Cortex of kidney (tissue), 1 donor: ENCODE measurements around the gene RTP2.

Experiments
- DNase-seq: peaks from one replicate; lab custom pipeline; 2025; lab: John Stamatoyannopoulos, UW

Gene RTP2

GRCh38 chr3:187738331-187739093, 36.2 kb upstream of the RTP2 start:
- DNase-seq = no peak

DNA sequence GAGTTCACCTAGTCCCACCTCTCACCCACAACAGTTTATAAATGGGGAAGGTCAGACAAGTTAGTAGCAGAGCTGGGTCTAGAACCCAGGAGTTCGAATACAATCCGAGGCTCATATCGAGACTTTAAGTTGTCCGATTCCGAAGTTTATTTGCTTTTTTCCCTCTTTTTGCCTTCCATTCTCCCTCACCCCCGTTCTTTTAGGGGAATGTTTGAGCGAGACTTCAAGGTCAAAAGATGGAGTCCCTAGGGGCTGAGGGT, 35.6 kb upstream of the RTP2 start:
- DNase-seq = no peak

GRCh38 chr3:187737368-187738070, 35.2 kb upstream of the RTP2 start:
- DNase-seq = no peak

DNA sequence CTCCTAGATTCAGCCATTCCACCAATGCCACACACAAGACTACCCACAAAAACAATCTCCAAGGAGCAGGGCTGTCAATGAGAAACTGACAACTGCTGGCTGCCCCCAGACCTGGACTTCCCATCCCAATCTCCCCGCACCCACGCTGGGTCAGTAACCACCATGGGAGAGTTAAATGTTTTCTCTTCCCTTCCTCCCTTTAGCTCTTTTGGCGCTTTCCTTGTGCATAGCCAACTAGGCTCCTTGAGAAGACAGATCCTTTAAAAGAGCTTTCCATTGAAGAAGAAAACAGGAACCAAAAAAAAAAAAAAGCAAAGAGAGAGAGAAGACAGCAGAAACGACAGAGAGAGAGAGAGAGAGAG, 34.6 kb upstream of the RTP2 start:
- DNase-seq = no peak

GRCh38 chr3:187736418-187736871, 34.1 kb upstream of the RTP2 start:
- DNase-seq = no peak

- DNase-seq = no peak
These were observed 33.5 kb upstream of the RTP2 start for GRCh38 chr3:187735837-187736236.

DNA sequence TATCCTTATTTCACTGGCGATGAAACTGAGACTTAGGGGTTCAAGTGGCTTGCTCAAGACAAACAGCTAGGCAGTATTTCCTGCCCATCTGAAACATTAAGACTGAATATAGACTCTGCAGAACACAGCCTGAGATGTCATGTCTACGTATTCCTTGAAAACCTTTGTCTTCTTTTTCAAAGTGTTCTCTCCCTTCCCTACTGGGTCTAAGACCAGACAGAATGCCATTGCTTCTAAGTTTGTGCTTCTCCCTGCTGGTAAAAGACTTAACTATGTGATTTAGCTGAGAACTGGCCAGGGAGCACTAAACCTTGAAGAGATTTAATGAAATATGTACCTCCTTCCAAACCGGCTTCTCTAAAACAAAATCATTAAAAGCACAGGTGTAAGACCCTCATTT, 33.0 kb upstream of the RTP2 start:
- no peak for DNase-seq

GRCh38 chr3:187734841-187735240, 32.5 kb upstream of the RTP2 start:
- DNase-seq = no peak

DNA sequence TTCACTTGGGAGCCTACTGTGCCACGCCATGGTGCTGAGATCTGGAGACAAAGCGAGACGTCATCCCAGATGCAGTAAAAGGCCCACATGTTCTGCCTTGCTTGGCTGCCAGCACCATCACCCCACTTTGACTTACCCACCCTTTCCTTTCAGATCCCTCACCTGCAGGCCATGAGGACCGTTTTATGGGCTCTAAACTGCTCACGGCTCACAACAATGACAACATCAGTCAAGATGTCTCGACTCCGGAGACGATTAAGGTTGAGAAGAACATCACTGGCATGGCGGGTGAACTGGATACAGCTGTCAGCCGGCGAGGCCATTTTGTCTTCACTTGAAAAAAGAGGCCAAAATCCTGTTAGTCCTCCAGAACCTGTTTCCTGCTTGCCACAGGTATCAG, 31.0 kb upstream of the RTP2 start:
- DNase-seq = no peak

- no peak for DNase-seq
These were observed 27.2 kb upstream of the RTP2 start for GRCh38 chr3:187729598-187729997.

GRCh38 chr3:187728940-187729583, 26.7 kb upstream of the RTP2 start:
- no peak for DNase-seq

- no peak for DNase-seq
These were observed 25.9 kb upstream of the RTP2 start for GRCh38 chr3:187728248-187728647.

DNA sequence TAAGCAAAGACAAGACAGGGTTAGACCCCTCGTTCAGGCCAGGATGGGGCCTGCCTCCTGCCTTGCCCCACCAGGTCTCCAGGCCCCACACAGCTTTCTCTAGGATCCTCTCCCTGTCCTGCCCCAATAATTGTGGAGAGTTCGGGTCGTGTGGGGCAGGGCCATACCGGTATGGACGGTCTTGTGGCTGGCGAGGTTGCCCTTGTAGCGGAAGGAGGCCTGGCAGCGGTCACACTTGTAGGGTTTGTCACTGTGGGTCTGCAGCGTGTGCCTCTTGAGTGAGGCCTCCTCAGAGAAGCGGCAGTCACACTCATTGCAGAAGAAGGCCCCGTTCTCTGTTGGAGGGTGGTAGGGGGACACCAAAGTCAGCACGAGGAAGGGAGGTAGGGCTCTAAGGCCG, 24.2 kb upstream of the RTP2 start:
- no peak for DNase-seq

GRCh38 chr3:187725653-187726370, 23.5 kb upstream of the RTP2 start:
- DNase-seq = no peak

DNA sequence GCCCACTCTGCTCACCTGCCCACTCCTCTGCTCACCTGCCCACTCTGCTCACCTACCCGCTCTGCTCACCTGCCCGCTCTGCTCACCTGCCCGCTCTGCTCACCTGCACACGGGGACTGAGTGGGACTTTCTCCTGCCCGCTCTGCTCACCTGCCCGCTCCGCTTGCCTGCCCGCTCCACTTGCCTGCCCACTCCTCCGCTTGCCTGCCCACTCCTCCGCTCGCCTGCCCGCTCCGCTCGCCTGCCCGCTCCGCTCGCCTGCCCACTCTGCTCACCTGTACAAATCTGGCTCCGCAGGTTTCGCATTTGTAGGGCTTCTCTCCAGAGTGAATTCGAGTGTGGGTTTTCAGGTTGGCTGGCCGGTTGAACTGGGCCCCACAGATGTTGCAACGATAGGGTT, 22.9 kb upstream of the RTP2 start:
- no peak for DNase-seq

GRCh38 chr3:187722206-187722612, 19.9 kb upstream of the RTP2 start:
- no peak for DNase-seq

- no peak for DNase-seq
These were observed 18.7 kb upstream of the RTP2 start for GRCh38 chr3:187721055-187721454.

DNA sequence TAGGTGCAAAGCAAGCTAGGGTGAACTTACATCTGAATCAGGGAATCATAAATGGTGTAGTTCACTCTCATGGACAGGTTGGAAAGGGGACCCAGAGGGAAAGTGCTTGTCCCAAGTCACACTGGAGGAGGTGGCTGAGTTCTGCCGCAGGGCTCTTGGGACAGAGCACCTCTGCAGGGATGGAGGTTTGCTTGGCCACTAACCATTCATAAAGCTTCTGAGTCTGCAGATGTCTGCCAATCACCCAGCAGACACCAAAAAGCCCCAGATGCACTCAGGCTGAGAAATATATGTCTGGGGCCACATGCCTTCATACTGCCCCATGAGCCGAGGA, 17.9 kb upstream of the RTP2 start:
- no peak for DNase-seq

- DNase-seq = no peak
These were observed 17.4 kb upstream of the RTP2 start for GRCh38 chr3:187719628-187720336.

DNA sequence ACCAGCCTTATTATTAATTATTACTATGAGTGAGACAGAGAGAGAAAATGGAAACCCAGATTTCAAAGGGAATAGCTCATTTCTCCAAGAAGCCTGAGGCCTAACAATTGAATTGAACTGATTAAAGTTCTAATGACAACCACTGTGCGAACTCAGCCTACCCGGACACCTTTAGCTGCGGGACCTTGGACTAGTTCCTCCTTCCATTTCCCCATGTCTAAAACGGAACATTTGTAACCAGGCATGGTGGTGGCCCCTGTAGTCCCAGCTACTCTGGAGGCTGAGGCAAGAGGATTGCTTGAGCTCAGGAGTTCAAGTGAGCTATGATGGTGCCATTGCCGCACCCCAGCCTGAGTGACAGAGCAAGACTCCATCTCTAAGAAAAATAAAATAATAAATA, 16.4 kb upstream of the RTP2 start:
- DNase-seq = no peak

- no peak for DNase-seq
These were observed 15.2 kb upstream of the RTP2 start for GRCh38 chr3:187717572-187717971.

- DNase-seq = no peak
These were observed 12.1 kb upstream of the RTP2 start for GRCh38 chr3:187714404-187714979.
